Mesothelial cell of epicardium (in vitro differentiated cells): ENCODE measurements around the gene VIPR1. TPM values are rescaled to one million over a fixed set of nuclear protein-coding genes. Genes with fewer than 3 reads are reported as not detected.
A peak's percentile ranks its signal among the peaks of the same experiment; 100 is the strongest.

Experiments
- DNase-seq, 2 experiments: peaks; one replicate each; pipeline ENCODE4 v3.0.0; 2021; ENCODE audit warnings: low spot score in 2 of 2; ENCODE audit not compliant: unreplicated experiment in 2 of 2
- H3K27ac Mint-ChIP-seq: 2 replicates; pipeline ENCODE4 v1.8.0; 2021; ENCODE audit warnings: mixed read lengths
- H3K27me3 Mint-ChIP-seq: 2 replicates; pipeline ENCODE4 v1.8.0; 2021; ENCODE audit warnings: low read depth, mixed read lengths
- H3K36me3 Mint-ChIP-seq: 2 replicates; pipeline ENCODE4 v1.8.0; 2021; ENCODE audit warnings: mixed read lengths
- H3K4me1 Mint-ChIP-seq: 2 replicates; pipeline ENCODE4 v1.8.0; 2021; ENCODE audit warnings: mixed read lengths
- H3K4me3 Mint-ChIP-seq: 2 replicates; pipeline ENCODE4 v1.8.0; 2021; ENCODE audit warnings: mild to moderate bottlenecking, moderate library complexity, mixed read lengths
- H3K9me3 Mint-ChIP-seq: 2 replicates; pipeline ENCODE4 v1.8.0; 2021; ENCODE audit warnings: mixed read lengths
- total RNA-seq: library from RNA; stranded (reverse); gene quantifications from 3 replicates; pipeline ENCODE4 v1.2.1, GENCODE V29; 2021
- TF ChIP-seq, protein P1 (sequence below): fragments of 200-600 bp; sonication (generic); IDR thresholded peaks from one replicate; pipeline ENCODE4 v1.5.0; 2021; ENCODE audit warnings: antibody characterized with exemption; ENCODE audit not compliant: unreplicated experiment

VIPR1 gene
- total RNA-seq, 1 donor from 2014 or later, result 2.3 TPM

DNA sequence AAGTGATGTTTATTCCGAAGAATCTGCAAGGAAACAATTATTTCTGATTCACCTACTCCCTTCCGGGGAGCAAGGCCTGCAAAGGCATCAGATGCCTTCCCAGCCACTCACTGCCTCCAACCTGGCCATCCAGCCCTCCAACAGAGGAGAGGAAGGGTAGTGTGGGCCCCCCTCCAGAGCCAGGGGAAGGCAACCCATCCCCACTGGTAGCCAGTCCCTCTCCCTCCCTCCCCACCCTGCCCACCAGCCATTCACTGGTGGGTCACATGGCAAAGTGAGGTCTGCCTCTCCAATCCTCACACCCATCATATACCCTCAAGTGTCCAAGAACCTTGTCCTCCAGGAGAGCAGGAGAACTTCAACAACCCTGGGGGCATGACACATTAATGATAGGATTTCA, 2.4 kb upstream of the VIPR1 start:
- Mint-ChIP-seq H3K27ac (no peak overlapping the region), H3K4me1 (peaks cover 33% of the 10 kb centered on the region), H3K36me3 (no peaks in the 10 kb centered on the region), H3K9me3 (no peaks in the 10 kb centered on the region), H3K27me3 (peaks cover 61% of the 10 kb centered on the region), H3K4me3 (peak overlapping the region; percentile 43)
- DNase-seq, result peak in 1 of 2 experiments; percentile 14
- TF ChIP-seq, protein P1, sequence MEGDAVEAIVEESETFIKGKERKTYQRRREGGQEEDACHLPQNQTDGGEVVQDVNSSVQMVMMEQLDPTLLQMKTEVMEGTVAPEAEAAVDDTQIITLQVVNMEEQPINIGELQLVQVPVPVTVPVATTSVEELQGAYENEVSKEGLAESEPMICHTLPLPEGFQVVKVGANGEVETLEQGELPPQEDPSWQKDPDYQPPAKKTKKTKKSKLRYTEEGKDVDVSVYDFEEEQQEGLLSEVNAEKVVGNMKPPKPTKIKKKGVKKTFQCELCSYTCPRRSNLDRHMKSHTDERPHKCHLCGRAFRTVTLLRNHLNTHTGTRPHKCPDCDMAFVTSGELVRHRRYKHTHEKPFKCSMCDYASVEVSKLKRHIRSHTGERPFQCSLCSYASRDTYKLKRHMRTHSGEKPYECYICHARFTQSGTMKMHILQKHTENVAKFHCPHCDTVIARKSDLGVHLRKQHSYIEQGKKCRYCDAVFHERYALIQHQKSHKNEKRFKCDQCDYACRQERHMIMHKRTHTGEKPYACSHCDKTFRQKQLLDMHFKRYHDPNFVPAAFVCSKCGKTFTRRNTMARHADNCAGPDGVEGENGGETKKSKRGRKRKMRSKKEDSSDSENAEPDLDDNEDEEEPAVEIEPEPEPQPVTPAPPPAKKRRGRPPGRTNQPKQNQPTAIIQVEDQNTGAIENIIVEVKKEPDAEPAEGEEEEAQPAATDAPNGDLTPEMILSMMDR, result no peak

DNA sequence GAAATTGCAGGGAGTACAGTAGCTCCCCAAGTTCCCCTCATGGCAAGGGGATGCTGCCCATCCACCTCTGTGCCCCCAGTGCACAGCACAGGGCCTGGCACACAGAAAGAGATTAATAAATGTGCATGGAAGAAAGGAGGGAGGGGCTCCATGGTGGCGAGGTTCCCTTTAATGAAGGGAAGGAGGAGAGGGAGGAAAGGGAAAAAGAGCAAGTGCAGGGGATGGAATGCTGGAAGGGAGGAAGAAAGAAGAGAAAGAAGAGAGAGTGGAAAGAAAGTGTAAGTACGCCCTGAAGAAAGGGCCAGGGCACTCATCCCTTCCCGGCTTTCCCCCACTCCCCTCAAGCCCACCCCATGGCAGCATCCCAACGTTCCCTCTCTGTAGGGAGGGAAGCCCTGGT, 1.5 kb upstream of the VIPR1 start:
- peak overlapping the region; percentile 43 for H3K4me3 Mint-ChIP-seq
- H3K4me1 Mint-ChIP-seq, result peaks cover 33% of the 10 kb centered on the region
- H3K27ac Mint-ChIP-seq, result no peak overlapping the region
- H3K9me3 Mint-ChIP-seq, result no peaks in the 10 kb centered on the region
- H3K27me3 Mint-ChIP-seq, result peaks cover 61% of the 10 kb centered on the region
- no peak for DNase-seq
- H3K36me3 Mint-ChIP-seq, result no peaks in the 10 kb centered on the region
- TF ChIP-seq, protein P1, result no peak

DNA sequence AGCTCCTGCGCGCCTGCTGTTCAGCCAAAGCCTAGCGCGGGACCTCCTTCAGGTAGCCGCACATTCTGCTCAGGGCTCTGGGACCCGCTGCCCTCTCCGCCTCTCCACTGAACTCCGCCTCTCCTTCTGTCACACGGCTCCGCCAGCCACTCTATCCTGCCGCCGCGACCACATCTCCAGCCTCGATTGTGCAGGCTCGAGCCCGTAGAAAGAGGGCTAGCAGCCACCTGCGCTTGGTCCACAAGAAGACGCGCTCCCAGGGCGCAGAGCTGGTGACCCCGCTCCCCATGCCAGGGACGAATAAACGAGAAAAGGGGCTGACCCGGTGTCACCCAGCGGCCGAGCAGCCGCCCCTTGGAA, 1.1 kb upstream of the VIPR1 start:
- Mint-ChIP-seq H3K9me3 (no peaks in the 10 kb centered on the region), H3K27ac (no peak overlapping the region), H3K4me1 (peaks cover 31% of the 10 kb centered on the region), H3K36me3 (no peaks in the 10 kb centered on the region), H3K27me3 (peaks cover 61% of the 10 kb centered on the region), H3K4me3 (peak overlapping the region; percentile 73)
- TF ChIP-seq, protein P1, result no peak
- peak in 1 of 2 experiments; percentile 42 for DNase-seq

DNA sequence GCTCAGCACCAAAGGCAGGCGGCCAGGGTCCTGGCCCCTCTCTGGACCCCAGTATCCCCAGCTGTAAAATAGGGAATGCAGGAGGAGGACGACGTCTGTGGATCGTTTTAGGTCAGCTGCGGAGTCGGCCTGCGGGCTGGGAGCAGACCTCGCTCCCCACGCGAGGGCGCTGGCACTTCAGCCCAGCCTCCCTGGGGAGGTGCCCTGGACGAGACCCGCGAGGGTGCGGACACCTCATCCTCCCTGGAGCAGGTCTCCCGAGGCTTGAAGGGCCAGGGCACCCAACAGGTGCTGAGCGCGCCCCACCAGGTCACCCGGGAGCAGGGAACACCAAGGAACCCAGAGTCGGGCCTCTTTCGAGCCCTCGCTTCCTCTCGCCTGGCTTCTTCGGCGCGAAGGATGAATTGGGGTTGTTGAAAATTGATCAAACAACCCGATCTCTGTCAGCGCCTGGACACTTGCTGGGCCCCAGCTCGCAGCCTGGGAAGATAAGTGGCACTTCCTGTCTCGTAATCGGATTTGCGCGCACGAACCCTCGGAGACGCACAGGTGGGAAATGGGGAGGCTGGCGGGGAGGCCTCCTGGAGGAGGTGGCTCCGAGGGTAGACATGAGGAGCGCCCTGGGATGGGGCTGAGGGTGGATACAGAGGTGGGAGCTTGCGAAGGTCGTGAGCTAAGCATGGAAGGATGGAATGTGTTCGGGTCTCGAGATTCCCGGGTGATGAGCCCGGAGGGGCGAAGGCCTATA, 588 bp upstream of the VIPR1 start:
- no peaks in the 10 kb centered on the region for H3K9me3 Mint-ChIP-seq
- H3K27ac Mint-ChIP-seq, result peak overlapping the region; percentile 60
- H3K4me3 Mint-ChIP-seq, result peak overlapping the region; percentile 73
- no peaks in the 10 kb centered on the region for H3K36me3 Mint-ChIP-seq
- TF ChIP-seq, protein P1, result no peak
- H3K4me1 Mint-ChIP-seq, result peaks cover 27% of the 10 kb centered on the region
- H3K27me3 Mint-ChIP-seq, result peaks cover 61% of the 10 kb centered on the region
- peak in 1 of 2 experiments; percentile 51 for DNase-seq

DNA sequence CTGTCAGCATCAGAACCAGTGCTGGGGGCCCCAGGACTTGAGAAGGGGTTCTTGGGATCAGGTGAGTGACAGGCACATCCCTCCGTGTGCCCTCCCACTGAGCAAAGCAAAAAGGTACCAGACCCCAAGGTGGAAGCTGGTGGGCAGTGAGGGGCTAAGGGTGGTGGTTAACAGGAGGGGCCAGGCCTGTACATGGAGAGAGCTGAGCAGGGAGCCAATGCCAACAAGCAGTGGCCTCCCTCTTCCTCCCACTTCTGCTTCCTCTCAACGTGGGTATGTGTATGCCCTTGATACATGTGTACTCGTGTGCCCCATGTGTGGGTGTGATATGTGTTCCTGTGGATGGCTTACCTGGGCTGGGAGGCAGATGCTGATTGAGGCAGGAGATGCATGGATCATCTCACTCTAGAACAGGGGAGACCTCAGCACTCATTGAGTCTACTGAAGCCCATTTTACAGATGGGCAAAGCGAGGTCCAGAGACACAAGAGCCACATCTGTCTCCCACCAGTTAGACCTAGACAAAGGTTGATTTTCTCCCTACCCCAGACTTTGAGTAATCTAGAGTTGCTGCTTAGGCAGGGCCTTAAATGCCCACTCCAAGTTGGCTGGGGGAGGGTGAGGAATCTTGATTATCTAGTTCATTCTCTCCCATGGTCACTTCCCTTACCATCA, 945 bp downstream of the VIPR1 start:
- Mint-ChIP-seq H3K36me3 (no peaks in the 10 kb centered on the region), H3K4me1 (peaks cover 19% of the 10 kb centered on the region), H3K27me3 (peaks cover 63% of the 10 kb centered on the region), H3K9me3 (no peaks in the 10 kb centered on the region), H3K4me3 (peak overlapping the region; percentile 44), H3K27ac (no peak overlapping the region)
- TF ChIP-seq, protein P1, result no peak
- no peak for DNase-seq
